NOMO-1 treated with DMSO at 0.1 percent for 48 hours (cell line): ENCODE data around the gene RSPH6A.
"Not testable (repeated sequence)": the region's sequence is repeated elsewhere in the genome, so short reads cannot be mapped to it uniquely, and the experiment has no call there.

ENCODE experiments used
- DNase-seq: peaks from one replicate; lab custom pipeline; 2025; ENCODE audit not compliant: unreplicated experiment; lab: John Stamatoyannopoulos, UW

Gene RSPH6A

DNA sequence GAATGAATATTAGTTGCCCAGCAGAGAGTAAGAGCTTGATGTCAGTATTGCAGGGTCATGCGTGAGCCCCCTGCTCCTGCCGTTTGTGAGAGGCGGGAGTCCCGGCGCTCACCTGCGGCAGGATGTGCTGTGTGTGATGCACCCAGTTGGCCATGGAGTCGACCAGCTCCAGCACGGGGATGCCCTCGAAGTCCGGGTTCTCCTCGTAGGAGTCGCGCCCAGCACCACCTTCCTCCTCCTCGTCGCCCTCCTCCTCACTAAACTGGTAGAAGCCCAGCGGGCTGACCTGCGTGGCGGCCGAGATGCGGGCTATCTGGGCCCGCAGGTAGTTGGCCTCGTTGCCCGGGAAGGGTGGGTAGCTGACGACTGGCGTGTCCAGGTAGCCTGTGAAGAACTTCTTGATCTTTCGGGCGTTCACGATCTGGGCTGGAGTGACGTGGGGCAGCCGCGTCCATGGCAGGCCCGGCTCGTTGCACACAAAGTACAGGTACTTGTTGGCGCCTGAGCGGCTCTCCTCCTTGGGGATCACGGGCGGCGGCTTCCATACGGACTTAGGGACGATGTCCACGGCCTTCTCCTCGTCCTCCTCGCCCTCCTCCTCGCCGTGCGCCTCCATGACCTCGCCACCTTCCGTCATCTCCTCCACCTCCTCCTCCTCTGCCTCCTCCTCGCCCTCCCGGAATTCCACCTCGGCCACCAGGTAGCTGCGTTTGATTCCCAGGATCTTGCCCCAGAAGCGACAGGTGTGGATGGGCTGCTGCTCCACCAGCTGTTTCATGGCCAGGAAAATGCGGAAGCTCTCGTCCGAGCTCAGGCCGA is 10.8 kb downstream of the RSPH6A start:
- no peak for DNase-seq

GRCh38 chr19:45801603-45802175 is 13.4 kb downstream of the RSPH6A start:
- DNase-seq: no peak

GRCh38 chr19:45800070-45800553 is 15.0 kb downstream of the RSPH6A start:
- DNase-seq: no peak

DNA sequence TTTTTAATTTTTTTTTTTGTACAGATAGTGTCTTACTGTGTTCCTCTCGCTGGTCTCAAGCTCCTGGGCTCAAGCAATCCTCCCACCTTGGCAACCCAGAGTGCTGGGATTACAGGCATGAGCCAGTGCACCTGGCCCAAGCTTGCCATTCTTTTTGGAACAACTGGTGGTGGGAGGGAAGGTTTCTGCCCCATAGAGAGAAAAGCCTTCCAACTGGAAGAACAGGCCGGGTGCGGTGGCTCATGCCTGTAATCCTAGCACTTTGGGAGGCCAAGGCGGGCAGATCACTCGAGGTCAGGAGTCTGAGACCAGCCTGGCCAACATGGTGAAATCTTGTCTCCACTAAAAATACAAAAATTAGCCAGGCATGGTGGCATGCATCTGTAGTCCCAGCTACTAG is 15.6 kb downstream of the RSPH6A start:
- not testable (repeated sequence) for DNase-seq

- peak; percentile 25 for DNase-seq
Observed at GRCh38 chr19:45798995-45799517, 16.1 kb downstream of the RSPH6A start.

DNA sequence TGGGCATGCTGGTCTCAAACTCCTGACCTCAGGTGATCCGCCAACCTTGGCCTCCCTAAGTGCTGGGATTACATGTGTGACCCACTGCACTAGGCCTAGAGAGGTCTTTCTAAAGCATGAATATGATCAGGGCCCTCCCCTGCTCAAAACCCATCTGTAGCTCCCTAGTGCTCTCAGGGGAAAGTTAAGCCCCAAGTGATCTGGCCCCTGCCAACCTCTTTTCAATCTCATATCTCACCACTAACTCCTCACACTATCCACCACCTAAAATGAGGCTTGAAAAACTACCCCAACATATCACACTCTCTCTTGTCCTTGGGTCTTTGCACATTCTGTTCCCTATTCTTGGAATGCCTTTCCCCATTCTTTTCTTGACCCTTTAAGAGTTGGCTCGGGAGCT is 20.5 kb downstream of the RSPH6A start:
- DNase-seq: no peak

DNA sequence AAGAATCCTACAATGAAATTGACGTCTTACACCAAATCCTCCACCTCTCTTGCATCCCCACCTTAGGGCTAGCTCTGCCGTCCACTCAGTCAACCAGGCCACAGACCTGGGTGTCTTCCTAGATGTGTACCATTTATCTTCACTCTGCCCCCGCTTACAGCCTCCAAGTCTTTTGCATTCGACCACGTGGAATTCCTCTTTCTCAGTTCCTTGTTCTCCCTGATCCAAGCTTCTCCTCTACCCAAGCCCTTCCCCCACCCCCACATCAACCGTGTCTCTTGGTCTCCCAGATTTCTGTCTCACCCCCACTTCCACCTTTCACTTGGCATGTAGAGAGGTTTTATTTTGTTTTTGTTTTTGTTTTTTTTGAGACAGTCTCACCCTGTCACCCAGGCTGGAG is 21.2 kb downstream of the RSPH6A start:
- no peak for DNase-seq

GRCh38 chr19:45793178-45793564 is 21.9 kb downstream of the RSPH6A start:
- no peak for DNase-seq

GRCh38 chr19:45792470-45793177 is 22.5 kb downstream of the RSPH6A start, which contains the start of gene DMWD:
TSS of gene DMWD (minus strand) at chr19:45792845. CDS start at chr19:45792756, 89 bp downstream.
- DNase-seq: peak; percentile 91

DNA sequence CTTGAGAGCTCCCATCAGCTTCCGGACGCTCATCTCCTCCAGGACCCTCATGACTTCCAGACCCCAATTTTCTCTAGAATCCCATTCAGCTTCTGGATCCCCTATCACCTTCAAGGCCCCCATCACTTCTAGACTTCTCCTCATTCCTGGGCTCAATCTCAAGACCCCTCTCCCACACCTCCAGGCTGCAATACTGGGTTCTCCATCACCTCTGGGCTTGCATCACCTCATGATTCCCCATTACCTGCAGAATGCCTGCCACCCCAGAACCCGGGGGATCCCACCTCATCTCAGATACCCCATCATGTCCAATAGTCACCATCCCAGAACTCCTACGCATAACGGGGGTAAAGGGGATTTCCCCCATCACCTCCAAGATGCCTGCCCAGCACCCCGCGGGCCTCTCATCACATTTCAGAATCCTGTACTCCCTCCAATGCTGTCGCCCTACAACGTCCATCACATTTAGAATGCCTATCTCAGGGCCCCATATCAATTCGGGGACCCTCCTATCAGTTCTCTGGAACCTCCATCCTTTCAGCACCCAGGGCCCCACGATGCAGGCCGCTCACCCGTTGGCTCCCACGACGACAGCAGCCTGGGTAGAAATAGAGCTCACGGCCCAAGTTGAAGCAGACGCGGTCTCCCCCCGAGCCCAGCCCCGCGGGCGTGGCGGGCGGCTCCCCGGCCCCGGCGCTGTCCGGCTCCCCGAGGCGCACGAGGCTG is 23.2 kb downstream of the RSPH6A start:
- DNase-seq: no peak

DNA sequence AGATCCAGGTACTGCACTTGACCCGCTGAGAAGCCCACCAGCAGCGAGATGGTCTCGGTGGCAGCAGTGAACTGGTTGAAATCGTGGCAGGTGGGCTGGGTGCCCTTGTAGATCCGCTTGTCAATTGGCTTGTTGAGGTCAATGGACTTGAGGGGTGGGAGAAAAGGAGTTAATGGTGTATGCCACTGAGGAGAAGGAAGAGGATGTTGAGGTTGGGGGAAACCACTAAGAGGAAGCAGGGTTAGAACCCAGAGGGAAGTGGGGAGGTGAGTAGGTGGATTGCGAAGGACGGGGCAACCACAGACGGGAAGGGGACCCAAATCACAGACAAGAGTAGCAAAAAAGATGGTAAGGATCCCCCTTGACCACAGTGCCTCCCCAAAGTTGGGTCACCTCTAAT is 24.2 kb downstream of the RSPH6A start:
- peak; percentile 93 for DNase-seq

DNA sequence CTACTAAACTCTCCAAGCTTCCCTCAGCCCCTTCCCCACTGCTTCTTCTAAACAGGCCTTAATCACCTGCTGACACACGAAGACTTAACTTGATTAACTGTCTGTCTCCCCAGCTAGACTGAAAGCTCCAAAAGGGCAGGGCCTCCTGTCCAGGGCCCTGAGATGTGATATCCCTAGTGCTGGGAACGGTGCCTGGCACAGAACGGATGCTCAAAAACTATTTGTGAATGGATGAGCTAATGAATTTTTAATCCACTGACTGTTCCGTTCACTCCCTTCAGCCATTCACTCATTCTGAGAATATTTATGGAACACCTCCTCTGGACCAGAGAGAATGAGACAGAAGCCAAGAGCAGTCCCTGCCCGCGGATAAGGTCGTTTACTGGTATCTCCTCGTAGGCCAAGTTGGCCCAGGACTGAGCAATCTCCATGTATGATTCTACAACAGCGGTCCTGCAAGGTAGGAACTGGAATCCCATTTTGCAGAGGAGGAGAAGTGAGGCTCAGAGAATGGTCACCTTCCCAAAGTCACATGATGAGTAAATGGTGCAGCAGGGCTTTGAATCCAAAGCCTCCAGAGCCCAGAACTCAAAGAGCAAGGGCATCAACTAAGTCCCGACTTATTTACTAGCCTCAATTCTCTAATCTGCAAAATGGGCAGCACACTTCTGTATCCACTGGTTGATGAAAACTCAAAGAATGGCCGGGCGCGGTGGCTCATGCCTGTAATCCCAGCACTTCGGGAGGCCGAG is 25.9 kb downstream of the RSPH6A start:
- DNase-seq: no peak

DNA sequence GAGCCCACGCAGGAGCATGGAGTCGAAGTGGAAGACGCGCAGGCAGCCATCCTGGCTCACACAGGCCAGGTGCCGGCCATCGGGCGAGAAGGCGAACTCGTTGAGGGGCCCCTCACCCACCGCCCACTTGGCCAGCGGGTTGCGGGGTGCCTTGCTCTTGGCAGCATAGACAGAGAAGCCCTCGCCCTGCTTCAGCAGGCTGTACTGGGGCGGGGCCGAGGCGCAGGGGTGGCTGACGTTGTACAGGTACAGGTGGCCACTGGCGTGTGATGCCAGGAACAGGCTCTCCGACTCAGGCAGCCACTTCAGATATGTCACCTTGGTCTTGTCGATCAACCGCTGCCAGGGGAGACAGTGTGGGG is 28.6 kb downstream of the RSPH6A start:
- DNase-seq: no peak

DNA sequence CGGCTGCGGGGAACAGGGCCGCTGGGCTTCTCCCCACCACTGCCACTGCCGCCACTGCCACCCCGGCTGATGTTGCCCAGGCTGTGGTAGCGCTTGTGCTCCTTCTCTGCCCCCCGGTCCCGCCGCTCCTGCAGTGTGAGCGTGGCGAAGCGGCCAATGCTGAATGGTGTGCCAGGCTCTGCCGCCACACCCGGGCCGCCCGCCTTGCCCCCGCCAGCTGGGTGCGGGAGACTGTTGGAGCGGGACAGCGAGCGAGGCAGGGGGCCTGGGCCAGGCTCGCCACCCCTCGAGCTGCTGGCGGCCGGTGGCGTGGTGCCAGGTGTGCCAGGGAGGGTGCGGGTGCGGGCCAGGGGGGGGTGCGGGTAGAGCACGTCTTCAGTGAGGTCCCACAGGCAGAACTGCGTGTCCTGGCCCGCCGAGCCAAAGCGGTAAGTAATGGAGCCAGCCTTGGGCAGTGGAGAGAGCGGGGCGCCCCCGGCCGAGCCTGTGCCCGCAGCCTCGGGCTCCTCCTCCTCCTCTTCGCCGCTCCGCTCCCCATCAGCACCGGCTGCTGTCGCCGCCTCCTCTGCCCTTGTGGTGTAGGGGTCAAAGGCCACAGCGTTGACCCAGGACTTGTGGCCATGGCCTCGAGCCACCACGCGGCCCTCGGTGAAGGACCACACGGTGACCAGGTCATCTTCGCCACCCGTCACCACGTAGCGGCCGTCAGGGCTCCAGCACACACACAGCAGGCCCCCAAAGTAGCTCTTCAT is 29.2 kb downstream of the RSPH6A start:
- no peak for DNase-seq

DNA sequence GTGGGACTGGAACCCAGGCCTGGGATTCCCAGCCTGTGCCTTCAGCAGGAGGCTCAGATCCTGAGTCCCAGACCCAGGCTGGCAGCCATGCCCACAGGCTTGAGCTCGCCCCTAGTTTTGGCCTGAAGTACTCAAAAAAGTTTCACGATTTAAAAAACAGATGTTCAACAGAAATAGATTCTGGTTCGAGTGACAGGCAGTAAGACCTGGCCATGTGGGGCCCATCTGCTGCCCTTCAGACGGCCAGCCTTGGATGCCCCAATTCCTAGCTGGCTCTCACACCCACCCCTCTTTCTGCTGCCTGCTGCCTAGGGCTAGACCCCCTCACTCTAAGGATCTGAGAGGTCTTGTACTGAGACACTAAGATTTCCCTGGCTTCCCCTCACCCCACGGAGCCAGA is 30.0 kb downstream of the RSPH6A start:
- no peak for DNase-seq

DNA sequence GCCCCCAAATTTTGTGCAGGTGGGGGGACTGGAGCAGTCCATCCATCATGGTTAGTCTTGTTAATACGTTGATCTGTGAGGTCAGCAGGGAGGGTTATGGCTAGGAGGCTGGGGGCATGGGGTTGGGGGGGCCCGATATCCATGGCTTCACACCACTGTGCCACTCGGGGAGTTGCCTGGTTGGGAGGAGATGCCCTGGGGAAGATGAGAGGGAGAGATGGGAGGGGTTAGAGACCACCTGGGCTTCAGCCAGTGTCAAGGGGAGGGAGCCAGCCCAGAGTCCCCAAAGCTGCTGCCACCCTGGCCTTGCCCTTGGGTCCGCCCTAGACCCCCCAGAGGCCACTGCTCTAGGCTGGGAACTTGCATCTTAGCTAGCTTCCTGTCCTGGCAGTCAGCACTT is 31.0 kb downstream of the RSPH6A start:
- DNase-seq: no peak

DNA sequence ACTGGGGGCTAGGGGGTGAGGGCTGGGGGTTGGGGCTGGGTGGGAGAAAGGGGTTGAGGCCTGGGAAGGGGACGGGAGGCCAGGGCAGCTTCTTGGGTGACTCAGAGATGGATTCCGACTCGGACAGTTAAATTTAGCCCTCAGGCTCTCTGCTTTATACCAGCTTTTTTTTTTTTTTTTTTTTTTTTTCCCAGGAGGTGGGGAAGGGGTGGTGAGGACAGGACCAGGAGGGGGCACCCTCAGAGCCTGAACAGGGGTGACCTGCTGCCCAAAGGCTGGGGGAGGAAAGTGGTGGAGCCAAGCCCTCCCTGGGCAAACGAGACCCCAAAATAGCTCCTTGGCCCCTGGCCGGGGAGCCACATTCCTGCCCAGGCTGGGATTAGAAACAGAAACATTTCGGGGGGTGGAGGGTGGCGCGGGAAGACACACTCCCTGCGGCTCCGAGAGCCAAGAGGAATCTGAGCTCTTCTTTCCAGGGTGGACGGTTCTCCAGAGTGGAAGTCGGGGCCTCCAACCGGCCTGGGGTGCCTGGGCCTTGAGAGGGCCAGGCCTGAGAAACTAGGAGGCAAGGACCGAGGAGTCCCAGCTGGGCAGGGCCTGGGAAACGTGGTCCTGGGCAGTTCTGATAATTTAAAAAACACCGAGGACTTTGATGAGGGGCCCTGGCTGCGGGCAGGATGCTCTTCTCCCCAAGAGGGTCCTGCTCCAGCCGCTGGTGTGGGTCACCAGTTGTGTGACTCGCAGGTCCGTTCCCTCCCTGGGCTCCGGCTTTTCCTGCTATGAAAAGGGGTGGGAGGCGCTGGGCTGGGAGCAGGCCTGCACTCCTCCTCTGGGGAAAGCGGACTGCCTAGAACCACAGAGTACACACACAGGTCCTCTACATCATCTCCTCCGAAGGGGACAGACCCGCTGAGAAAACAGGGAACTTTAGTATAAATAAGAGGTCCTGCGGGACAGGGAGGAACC is 32.0 kb downstream of the RSPH6A start:
- no peak for DNase-seq

DNA sequence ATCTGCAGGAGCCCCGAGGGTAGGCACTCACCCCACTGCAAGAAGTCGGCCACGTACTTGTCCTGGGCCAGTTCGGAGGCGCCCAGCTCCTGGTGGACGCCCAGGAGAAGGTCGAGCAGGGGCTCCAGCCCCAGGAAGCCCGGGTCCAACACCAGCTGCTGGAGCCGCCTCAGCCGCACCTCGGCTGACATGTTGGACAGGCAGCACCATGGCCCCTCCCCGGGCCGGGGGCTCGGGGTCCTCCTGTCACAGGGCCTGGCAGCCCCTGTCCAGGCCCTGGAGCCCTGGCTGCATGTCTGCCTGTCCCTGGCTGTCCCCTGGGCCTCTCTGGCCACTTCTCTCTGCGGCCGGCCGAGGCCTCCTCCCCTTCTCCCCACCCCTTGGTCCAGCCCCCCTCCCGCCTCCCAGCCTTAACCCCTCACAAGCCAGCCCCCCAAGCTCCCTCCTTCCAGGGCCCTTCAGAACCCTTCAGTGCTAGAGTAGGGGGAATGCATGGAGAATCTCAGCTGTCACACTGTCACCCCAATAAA is 32.9 kb downstream of the RSPH6A start, which contains the start of gene DMPK:
TSS of gene DMPK (minus strand) at position 329 of the 530 bp plus-strand sequence. CDS start at position 191, 138 bp downstream.
- DNase-seq: no peak
